Neural cell (in vitro differentiated cells): ENCODE data around the gene CCDC73. TPM values are rescaled to one million over a fixed set of nuclear protein-coding genes. Genes with fewer than 3 reads are reported as not detected.

Experiments
- H2AFZ ChIP-seq: fragments of 200-600, 300-800 bp; sonication (generic), shearing (Covaris generic); 2 replicates; pipeline ENCODE4 v1.6.0; 2014; ENCODE audit warnings: low read depth, mild to moderate bottlenecking, antibody characterized with exemption, low read length, moderate library complexity
- H3F3A ChIP-seq: fragments of 200-600 bp; shearing (Covaris generic); 2 replicates; pipeline ENCODE4 v1.6.1; 2016; ENCODE audit warnings: mild to moderate bottlenecking, moderate library complexity, mixed read lengths, antibody characterized with exemption, low read length; ENCODE audit not compliant: insufficient read depth, poor library complexity, severe bottlenecking
- H3K27ac ChIP-seq: fragments of 200-600, 300-800 bp; sonication (generic), shearing (Covaris generic); 2 replicates; pipeline ENCODE4 v1.5.1; 2014; ENCODE audit warnings: mild to moderate bottlenecking, low read length, moderate library complexity
- H3K27me3 ChIP-seq: fragments of 300-800, 200-600 bp; sonication (generic), shearing (Covaris generic); 2 replicates; pipeline ENCODE4 v1.6.0; 2014; ENCODE audit warnings: mild to moderate bottlenecking, low read depth, low read length, moderate library complexity; ENCODE audit not compliant: insufficient read depth
- H3K36me3 ChIP-seq: fragments of 300-800, 200-600 bp; sonication (generic), shearing (Covaris generic); 2 replicates; pipeline ENCODE4 v1.5.1; 2014; ENCODE audit warnings: mild to moderate bottlenecking, antibody characterized with exemption, low read length, moderate library complexity; ENCODE audit not compliant: insufficient read depth
- H3K4me2 ChIP-seq: fragments of 300-800, 200-600 bp; sonication (generic), shearing (Covaris generic); 2 replicates; pipeline ENCODE4 v1.6.0; 2014; ENCODE audit warnings: mild to moderate bottlenecking, low read length
- H3K4me3 ChIP-seq: fragments of 300-800, 200-600 bp; sonication (generic), shearing (Covaris generic); 2 replicates; pipeline ENCODE4 v1.5.1; 2014; ENCODE audit warnings: mild to moderate bottlenecking, low read length, moderate library complexity
- H3K79me2 ChIP-seq: fragments of 200-600 bp; shearing (Covaris generic); replicated peaks from 2 replicates; pipeline ENCODE4 v1.6.0; 2014; ENCODE audit warnings: mild to moderate bottlenecking, low read length, moderate library complexity; ENCODE audit not compliant: insufficient read depth
- H3K9ac ChIP-seq: fragments of 300-800, 200-600 bp; sonication (generic), shearing (Covaris generic); 2 replicates; pipeline ENCODE4 v1.6.1; 2016; ENCODE audit warnings: mild to moderate bottlenecking, low read length, mixed read lengths
- H3K9me2 ChIP-seq: fragments of 200-600 bp; shearing (Covaris generic); 2 replicates; pipeline ENCODE4 v1.6.1; 2016; ENCODE audit warnings: mild to moderate bottlenecking, low read length, mixed read lengths; ENCODE audit not compliant: insufficient read depth
- H3K9me3 ChIP-seq: fragments of 200-600, 300-800 bp; sonication (generic), shearing (Covaris generic); 2 replicates; pipeline ENCODE4 v1.6.1; 2016; ENCODE audit warnings: mild to moderate bottlenecking, mixed run types, low read length, moderate library complexity, mixed read lengths
- H4K20me1 ChIP-seq: fragments of 200-600 bp; shearing (Covaris generic); 2 replicates; pipeline ENCODE4 v1.6.1; 2016; ENCODE audit warnings: mild to moderate bottlenecking, mixed run types; ENCODE audit not compliant: insufficient read depth
- EP300 ChIP-seq: fragments of 450-650 bp; conservative IDR thresholded peaks from 2 replicates; pipeline ENCODE4 v1.6.1; 2014; ENCODE audit warnings: antibody characterized with exemption, mild to moderate bottlenecking, moderate library complexity; ENCODE audit not compliant: poor library complexity, severe bottlenecking
- EZH2 ChIP-seq: fragments of 200-600, 300-800 bp; shearing (Covaris generic), sonication (generic); IDR thresholded peaks from 2 replicates; pipeline ENCODE4 v1.6.1; 2014; ENCODE audit warnings: antibody characterized with exemption, low read length, borderline replicate concordance, mild to moderate bottlenecking; ENCODE audit not compliant: insufficient read depth, poor library complexity, severe bottlenecking
- MXI1 ChIP-seq: fragments of 450-650 bp; conservative IDR thresholded peaks from 2 replicates; pipeline ENCODE4 v1.6.1; 2014; ENCODE audit warnings: antibody characterized with exemption, mild to moderate bottlenecking; ENCODE audit not compliant: poor library complexity, severe bottlenecking
- RAD21 ChIP-seq: fragments of 450-650 bp; conservative IDR thresholded peaks from 2 replicates; pipeline ENCODE4 v1.6.1; 2014; ENCODE audit warnings: antibody characterized with exemption, mild to moderate bottlenecking, moderate library complexity
- REST ChIP-seq: IDR thresholded peaks from 2 replicates; pipeline ENCODE4 v1.6.1; 2012; ENCODE audit warnings: borderline replicate concordance
- SMC3 ChIP-seq: fragments of 450-650 bp; conservative IDR thresholded peaks from 2 replicates; pipeline ENCODE4 v1.6.1; 2014; ENCODE audit warnings: antibody characterized with exemption, mild to moderate bottlenecking, moderate library complexity; ENCODE audit not compliant: poor library complexity
- polyA plus RNA-seq: library from polyadenylated mRNA; depleted of rRNA; stranded (reverse); fragments of >200 nt; gene quantifications from 2 replicates; pipeline ENCODE4 v1.2.3, GENCODE V29; 2014
- TF ChIP-seq, protein P1 (sequence below): fragments of 450-650 bp; IDR thresholded peaks from 2 replicates; pipeline ENCODE4 v1.5.1; 2014; ENCODE audit warnings: antibody characterized with exemption, mild to moderate bottlenecking, moderate library complexity; ENCODE audit not compliant: poor library complexity, severe bottlenecking

The CCDC73 gene
- polyA plus RNA-seq, 1 donor from 2014 or later = 0.07 TPM

DNA sequence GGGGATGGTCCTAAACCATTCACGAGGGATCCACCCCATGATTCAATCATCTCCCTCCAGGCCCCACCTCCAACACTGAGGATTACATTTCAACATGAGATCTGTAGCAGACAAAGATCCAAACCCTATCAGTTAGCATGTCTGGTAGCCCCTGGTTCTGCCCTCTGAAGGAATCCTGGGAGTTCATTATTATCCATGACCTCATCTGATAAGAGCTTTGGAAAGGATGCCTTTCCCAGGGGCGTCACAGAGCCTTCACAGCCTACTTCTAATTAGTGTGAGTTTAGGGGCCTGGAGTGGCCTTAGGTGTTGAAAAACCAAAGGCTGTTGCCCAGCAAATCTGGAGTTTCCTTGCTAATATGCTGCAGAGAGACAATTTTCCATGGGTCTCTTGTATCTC, 219.4 kb downstream of the CCDC73 start:
- Histone ChIP-seq H3K4me2 (no peak overlapping the region), H3K9me2 (no peaks in the 10 kb centered on the region), H2AFZ (no peak overlapping the region), H3K4me3 (no peak overlapping the region), H3K9me3 (no peaks in the 10 kb centered on the region), H3K27me3 (no peaks in the 10 kb centered on the region), H3K27ac (no peak overlapping the region), H4K20me1 (no peaks in the 10 kb centered on the region), H3K9ac (no peak overlapping the region), H3F3A (no peaks in the 10 kb centered on the region), H3K36me3 (no peaks in the 10 kb centered on the region), H3K79me2 (no peaks in the 10 kb centered on the region)
- TF ChIP-seq EP300 (no peak), REST (no peak), MXI1 (no peak), SMC3 (no peak), EZH2 (no peak), RAD21 (no peak)
- TF ChIP-seq, protein P1, sequence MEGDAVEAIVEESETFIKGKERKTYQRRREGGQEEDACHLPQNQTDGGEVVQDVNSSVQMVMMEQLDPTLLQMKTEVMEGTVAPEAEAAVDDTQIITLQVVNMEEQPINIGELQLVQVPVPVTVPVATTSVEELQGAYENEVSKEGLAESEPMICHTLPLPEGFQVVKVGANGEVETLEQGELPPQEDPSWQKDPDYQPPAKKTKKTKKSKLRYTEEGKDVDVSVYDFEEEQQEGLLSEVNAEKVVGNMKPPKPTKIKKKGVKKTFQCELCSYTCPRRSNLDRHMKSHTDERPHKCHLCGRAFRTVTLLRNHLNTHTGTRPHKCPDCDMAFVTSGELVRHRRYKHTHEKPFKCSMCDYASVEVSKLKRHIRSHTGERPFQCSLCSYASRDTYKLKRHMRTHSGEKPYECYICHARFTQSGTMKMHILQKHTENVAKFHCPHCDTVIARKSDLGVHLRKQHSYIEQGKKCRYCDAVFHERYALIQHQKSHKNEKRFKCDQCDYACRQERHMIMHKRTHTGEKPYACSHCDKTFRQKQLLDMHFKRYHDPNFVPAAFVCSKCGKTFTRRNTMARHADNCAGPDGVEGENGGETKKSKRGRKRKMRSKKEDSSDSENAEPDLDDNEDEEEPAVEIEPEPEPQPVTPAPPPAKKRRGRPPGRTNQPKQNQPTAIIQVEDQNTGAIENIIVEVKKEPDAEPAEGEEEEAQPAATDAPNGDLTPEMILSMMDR = no peak

GRCh38 chr11:32574421-32574820, 220.0 kb downstream of the CCDC73 start:
- H3K4me3 ChIP-seq = no peak overlapping the region
- no peaks in the 10 kb centered on the region for H4K20me1 ChIP-seq
- H3K9me2 ChIP-seq = no peaks in the 10 kb centered on the region
- H2AFZ ChIP-seq = no peak overlapping the region
- no peak overlapping the region for H3K27ac ChIP-seq
- H3K27me3 ChIP-seq = no peaks in the 10 kb centered on the region
- H3F3A ChIP-seq = no peaks in the 10 kb centered on the region
- H3K79me2 ChIP-seq = no peaks in the 10 kb centered on the region
- H3K9ac ChIP-seq = no peak overlapping the region
- no peaks in the 10 kb centered on the region for H3K36me3 ChIP-seq
- no peak overlapping the region for H3K4me2 ChIP-seq
- H3K9me3 ChIP-seq = no peaks in the 10 kb centered on the region
- TF ChIP-seq, protein P1 = no peak
- TF ChIP-seq EZH2 = no peak
